Adrenal gland (tissue), 12 donors: ENCODE data around the gene USP6. TPM values are rescaled to one million over a fixed set of nuclear protein-coding genes. Genes with fewer than 3 reads are reported as not detected.

ENCODE experiments used
- DNase-seq, 7 donors: peaks; one replicate each; pipeline ENCODE4 v3.0.0-alpha.2; 2019 to 2020
- H3K27ac ChIP-seq, 5 donors: fragments of 200-600 bp; sonication (generic) in 4 of 5; 1 replicate in 3 of 5; 2 replicates in 2 of 5; pipeline versions ENCODE4 v1.5.1 to v1.8.0; 2016 to 2020; ENCODE audit warnings: mild to moderate bottlenecking in 1 of 5
- H3K27me3 ChIP-seq: fragments of 200-600 bp; 2 replicates; pipeline ENCODE4 v1.8.0; 2021
- H3K36me3 ChIP-seq, 2 donors: fragments of 200-600 bp; replicated peaks in 1 of 2; 1 replicate in 1 of 2; 2 replicates in 1 of 2; pipeline versions ENCODE4 v1.5.1 to v1.8.0; 2018 to 2022
- H3K4me1 ChIP-seq, 2 donors: fragments of 200-600 bp; replicated peaks in 1 of 2; 1 replicate in 1 of 2; 2 replicates in 1 of 2; pipeline versions ENCODE4 v1.5.1 to v1.8.0; 2018 to 2021
- H3K4me3 ChIP-seq, 4 donors: fragments of 200-600 bp; sonication (generic) in 3 of 4; one replicate each; pipeline ENCODE4 v1.5.1; 2016 to 2018
- H3K9me3 ChIP-seq, 3 donors: fragments of 200-600 bp; sonication (generic) in 1 of 3; replicated peaks in 1 of 3; 1 replicate in 2 of 3; 2 replicates in 1 of 3; pipeline versions ENCODE4 v1.5.1 to v1.8.0; 2016 to 2021
- POLR2A ChIP-seq, 2 donors: fragments of 450-650 bp; IDR thresholded peaks; one replicate each; pipeline ENCODE4 v1.6.1; 2017; ENCODE audit warnings: antibody characterized with exemption in 2 of 2, mild to moderate bottlenecking in 2 of 2, moderate library complexity in 1 of 2
- WGBS, 4 donors: extraction: QIAGEN DNeasy Blood & Tissue Kit in 2 of 4; methylation state at CpG; one replicate each; pipeline versions ENCODE4 v1.1.5 to v1.1.7; 2013 to 2017; 5-methylcytosine and 5-hydroxymethylcytosine counted together
- intact Hi-C, 2 donors: fragments of 100-400 bp; cut with DNase I; formaldehyde crosslinking; loops; one replicate each; pipeline versions ENCODE4 v1.14.1 to v1.15.0; 2022 to 2023
- polyA plus RNA-seq, 3 donors: library from polyadenylated mRNA; stranded (reverse); fragments of 200-250 nt in 2 of 3; fragments of 350-450 nt in 1 of 3; fragmentation: Illumina TruSeq in 1 of 3; extraction: RNeasy Lipid Tissue Mini Kit (QIAGEN cat#74804) in 1 of 3; gene quantifications; one replicate each; pipeline ENCODE4 v1.2.3, GENCODE V29; 2013 to 2014
- total RNA-seq, 9 donors: library from RNA; depleted of rRNA in 4 of 9; stranded (reverse); fragments of >200 nt in 4 of 9; fragments of 120-200 nt in 1 of 9; fragmentation: NEBNext Ultra II Directional in 1 of 9; extraction: Animal tissue kit (Norgen Biotek cat#: 25700) in 1 of 9; gene quantifications; one replicate each; pipeline versions ENCODE4 v1.1.0 to v1.2.4, GENCODE V29; 2013 to 2023
- TF ChIP-seq, protein P1 (sequence below), 6 experiments: fragments of 450-650 bp in 4 of 6; fragments of 200-600 bp in 2 of 6; sonication (generic) in 1 of 6; IDR thresholded peaks; 1 replicate in 5 of 6; 2 replicates in 1 of 6; pipeline versions ENCODE4 v1.5.1 to v1.8.0; 2016 to 2021; ENCODE audit warnings: antibody characterized with exemption in 6 of 6, mild to moderate bottlenecking in 2 of 6, moderate library complexity in 1 of 6
- donor health status: healthy with polysubstance abuse.
- donor health status: Bipolar disorder and iron deficiency.
- donor health status: DM: yes; HTN: yes; CAD: no.
- donor health status: DM: no; HTN: no; CAD: no.
- donor health status: DM: no; HTN: no; CAD: no.
- donor health status: DM: yes; HTN: yes; CAD: no.

Gene USP6
- total and polyA plus RNA-seq, 12 donors = 0.04 to 0.40 (median 0.14) TPM; not detected in 3

DNA sequence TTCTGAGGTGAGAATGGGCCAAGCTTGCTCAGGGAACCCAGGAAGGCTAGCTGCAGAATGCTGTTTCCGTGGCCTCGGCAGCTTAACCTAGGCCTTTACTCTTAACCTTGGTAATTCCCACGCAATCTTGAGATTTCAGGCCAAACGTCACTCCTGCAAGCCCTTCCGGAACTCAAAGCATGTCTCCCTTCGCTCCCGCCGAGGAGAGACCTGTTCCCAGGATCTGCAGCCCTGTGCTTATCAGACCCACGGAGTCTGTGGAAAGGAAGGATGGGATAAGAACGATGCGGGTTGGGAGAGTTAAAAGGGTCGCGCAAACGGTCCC, 38.1 kb upstream of the USP6 start:
- Histone ChIP-seq H3K4me1 (peaks cover 4 to 9% of the 10 kb centered on the region in 2 donors), H3K4me3 (peak overlapping the region; percentile 4 to 93 (median 62)), H3K27ac (peak overlapping the region in 4 of 5 donors; percentile 2 to 83 (median 42)), H3K36me3 (no peaks in the 10 kb centered on the region), H3K27me3 (no peaks in the 10 kb centered on the region), H3K9me3 (no peaks in the 10 kb centered on the region)
- peak in 1 of 7 donors; percentile 20 for DNase-seq
- no peak for TF ChIP-seq POLR2A (IDR thresholded peaks at IDR 0.05)
- TF ChIP-seq, protein P1, sequence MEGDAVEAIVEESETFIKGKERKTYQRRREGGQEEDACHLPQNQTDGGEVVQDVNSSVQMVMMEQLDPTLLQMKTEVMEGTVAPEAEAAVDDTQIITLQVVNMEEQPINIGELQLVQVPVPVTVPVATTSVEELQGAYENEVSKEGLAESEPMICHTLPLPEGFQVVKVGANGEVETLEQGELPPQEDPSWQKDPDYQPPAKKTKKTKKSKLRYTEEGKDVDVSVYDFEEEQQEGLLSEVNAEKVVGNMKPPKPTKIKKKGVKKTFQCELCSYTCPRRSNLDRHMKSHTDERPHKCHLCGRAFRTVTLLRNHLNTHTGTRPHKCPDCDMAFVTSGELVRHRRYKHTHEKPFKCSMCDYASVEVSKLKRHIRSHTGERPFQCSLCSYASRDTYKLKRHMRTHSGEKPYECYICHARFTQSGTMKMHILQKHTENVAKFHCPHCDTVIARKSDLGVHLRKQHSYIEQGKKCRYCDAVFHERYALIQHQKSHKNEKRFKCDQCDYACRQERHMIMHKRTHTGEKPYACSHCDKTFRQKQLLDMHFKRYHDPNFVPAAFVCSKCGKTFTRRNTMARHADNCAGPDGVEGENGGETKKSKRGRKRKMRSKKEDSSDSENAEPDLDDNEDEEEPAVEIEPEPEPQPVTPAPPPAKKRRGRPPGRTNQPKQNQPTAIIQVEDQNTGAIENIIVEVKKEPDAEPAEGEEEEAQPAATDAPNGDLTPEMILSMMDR (IDR thresholded peaks at IDR 0.05) = no peak
- WGBS, 4 donors = 9 to 37% (median 13%) methylated on average over 10 to 14 of the region's 14 CpGs
- intact Hi-C loops = no loop called here

DNA sequence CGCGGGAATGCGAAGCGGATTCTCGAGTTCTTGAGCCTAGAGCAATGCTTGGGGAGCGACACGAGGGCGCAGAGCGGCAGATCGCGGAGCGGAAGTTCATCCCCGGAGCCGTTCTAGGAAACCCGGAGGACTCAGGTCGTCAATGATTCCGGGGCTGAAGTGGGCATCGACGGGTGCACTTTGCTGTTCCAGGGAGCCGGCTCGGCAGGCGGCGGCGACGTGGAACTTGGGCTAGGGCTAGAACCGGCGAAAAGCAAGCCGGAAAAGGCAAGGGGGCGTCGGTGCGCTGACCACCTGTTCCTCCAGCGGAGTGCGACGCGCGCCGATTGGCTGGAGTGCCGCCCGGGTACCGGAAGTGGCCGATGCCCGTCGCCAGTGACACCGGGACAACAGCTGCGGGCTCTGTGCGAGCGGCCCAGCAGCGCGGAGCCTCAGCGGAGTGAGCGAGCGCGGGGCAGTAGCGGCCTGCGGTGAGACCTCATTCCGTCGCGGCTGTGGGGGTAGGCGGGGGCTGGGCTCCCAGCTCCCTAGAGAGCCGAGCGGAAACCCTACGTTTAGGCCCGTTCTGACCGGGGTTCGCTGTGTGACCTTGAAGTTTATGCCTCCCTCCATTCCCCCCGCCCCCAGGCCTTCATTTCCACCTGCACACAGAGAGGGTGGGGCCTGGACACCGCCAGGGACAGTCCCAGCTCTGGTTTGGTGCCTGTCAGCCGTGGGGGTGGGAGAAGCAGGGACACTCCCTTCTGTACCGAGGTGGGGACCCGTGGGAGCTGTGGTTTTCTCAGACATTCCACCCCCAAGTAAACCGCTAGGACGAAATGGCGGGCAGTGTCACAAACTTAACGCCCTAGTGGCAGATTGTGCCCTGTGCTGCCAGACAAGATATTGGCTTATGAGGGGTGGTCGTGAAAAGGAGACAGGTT, 37.5 kb upstream of the USP6 start, which contains the start of gene ZFP3:
Gene ZFP3 (plus strand): TSS at position 362 of the 923 bp plus-strand sequence. CDS start 13,038 bp downstream, outside the sequence.
- WGBS, 4 donors = 1 to 4% (median 2%) methylated on average over 17 to 75 of the region's 75 CpGs
- Histone ChIP-seq H3K4me3 (peak within 1 kb of the TSS; percentile 4 to 93 (median 62)), H3K4me1 (peaks cover 4 to 9% of the 10 kb centered on the region in 2 donors), H3K27ac (peak within 1 kb of the TSS in 4 of 5 donors; percentile 2 to 83 (median 42)), H3K9me3 (no peaks in the 10 kb centered on the region), H3K27me3 (no peaks in the 10 kb centered on the region), H3K36me3 (no peaks in the 10 kb centered on the region)
- intact Hi-C loops = no loop called here
- TF ChIP-seq POLR2A (IDR thresholded peaks at IDR 0.05) = peak; percentile 29 to 40
- TF ChIP-seq, protein P1 (IDR thresholded peaks at IDR 0.05) = peak in 3 of 6 experiments; percentile 5 to 30 (median 21)
- DNase-seq = peak; percentile 81 to 91 (median 84)

DNA sequence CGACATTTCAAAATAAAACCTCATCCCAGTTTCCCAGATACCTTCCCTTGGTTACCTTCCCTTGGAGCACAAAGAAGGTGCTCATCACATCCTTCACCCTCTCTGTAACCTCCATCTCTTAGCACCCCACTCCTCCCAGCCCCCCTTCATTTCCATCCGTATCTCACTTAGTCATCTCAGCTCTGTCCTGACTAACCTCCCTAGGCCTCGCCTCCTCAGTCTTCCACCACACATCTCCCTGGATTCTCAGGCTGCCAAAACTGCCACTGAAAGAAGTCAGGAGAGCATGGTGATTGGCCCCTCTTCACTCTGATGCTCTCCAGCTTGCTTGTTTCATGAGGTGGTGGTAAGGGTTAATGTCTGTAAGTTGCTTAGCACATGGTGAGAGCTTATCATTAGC, 35.2 kb upstream of the USP6 start:
- no peak for TF ChIP-seq POLR2A (IDR thresholded peaks at IDR 0.05)
- TF ChIP-seq, protein P1 (IDR thresholded peaks at IDR 0.05) = no peak
- H3K4me1 ChIP-seq = peaks cover 4 to 9% of the 10 kb centered on the region in 2 donors
- DNase-seq = no peak
- no peaks in the 10 kb centered on the region for H3K27me3 ChIP-seq
- H3K36me3 ChIP-seq = no peaks in the 10 kb centered on the region
- no peak overlapping the region for H3K4me3 ChIP-seq
- H3K9me3 ChIP-seq = peaks cover 0 to 9% (median 0%) of the 10 kb centered on the region in 3 donors
- H3K27ac ChIP-seq = no peak overlapping the region
- intact Hi-C loops = no loop called here
- WGBS, 4 donors = 89 to 90% (median 89%) methylated on average over 3 of the region's 3 CpGs

DNA sequence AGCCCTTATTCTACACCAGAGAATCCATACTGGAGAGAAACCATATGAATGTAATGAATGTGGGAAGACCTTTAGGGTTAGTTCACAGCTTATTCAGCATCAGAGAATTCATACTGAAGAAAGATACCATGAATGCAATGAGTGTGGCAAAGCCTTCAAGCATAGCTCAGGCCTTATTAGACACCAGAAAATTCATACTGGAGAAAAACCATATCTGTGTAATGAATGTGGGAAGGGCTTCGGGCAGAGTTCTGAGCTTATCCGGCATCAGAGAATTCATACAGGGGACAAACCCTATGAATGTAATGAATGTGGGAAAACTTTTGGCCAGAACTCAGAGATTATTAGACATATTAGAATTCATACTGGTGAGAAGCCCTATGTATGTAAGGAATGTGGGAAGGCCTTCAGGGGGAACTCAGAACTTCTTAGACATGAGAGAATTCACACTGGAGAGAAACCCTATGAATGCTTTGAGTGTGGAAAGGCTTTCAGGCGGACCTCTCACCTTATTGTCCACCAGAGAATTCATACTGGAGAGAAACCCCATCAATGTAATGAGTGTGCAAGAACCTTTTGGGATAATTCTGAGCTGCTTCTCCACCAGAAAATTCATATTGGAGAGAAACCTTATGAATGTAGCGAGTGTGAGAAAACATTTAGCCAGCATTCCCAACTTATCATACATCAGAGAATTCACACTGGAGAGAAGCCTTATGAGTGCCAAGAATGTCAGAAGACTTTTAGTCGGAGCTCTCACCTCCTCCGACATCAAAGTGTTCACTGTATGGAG, 23.4 kb upstream of the USP6 start:
- Histone ChIP-seq H3K27me3 (no peaks in the 10 kb centered on the region), H3K27ac (no peak overlapping the region), H3K4me1 (no peaks in the 10 kb centered on the region), H3K4me3 (peak overlapping the region in 1 of 4 donors; percentile 17), H3K9me3 (peaks cover 7 to 91% (median 50%) of the 10 kb centered on the region in 3 donors), H3K36me3 (peaks cover 0 to 25% of the 10 kb centered on the region in 2 donors)
- WGBS, 4 donors = 96 to 99% (median 98%) methylated on average over 6 of the region's 6 CpGs
- intact Hi-C loops = loop anchor here in 1 of 2 donors (5.0 kb wide), 1 partner anchor 90 kb away; no protein-coding TSS in a partner anchor
- DNase-seq = no peak
- no peak for TF ChIP-seq POLR2A (IDR thresholded peaks at IDR 0.05)
- TF ChIP-seq, protein P1 (IDR thresholded peaks at IDR 0.05) = no peak
